Measurements from ENCODE around the gene NMRK1.

DNA sequence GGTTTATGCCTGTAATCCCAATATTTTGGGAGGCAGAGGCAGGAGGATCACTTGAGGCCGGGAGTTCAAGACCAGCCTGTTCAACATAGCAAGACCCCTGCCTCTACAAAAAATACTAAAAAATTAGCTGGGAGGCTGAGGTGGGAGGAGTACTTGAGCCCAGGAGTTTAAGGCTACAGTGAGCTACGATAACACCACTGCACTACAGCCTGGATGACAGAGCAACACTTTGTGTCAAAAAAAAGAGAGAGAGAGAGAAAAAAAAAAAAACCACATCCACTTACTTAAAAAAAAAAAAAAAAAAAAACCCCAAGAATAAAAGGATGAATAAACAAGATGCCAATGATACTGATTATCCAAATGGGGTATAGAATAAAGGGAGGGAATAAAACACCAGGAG, 74.2 kb downstream of the NMRK1 start:
- TF ChIP-seq, protein P1, sequence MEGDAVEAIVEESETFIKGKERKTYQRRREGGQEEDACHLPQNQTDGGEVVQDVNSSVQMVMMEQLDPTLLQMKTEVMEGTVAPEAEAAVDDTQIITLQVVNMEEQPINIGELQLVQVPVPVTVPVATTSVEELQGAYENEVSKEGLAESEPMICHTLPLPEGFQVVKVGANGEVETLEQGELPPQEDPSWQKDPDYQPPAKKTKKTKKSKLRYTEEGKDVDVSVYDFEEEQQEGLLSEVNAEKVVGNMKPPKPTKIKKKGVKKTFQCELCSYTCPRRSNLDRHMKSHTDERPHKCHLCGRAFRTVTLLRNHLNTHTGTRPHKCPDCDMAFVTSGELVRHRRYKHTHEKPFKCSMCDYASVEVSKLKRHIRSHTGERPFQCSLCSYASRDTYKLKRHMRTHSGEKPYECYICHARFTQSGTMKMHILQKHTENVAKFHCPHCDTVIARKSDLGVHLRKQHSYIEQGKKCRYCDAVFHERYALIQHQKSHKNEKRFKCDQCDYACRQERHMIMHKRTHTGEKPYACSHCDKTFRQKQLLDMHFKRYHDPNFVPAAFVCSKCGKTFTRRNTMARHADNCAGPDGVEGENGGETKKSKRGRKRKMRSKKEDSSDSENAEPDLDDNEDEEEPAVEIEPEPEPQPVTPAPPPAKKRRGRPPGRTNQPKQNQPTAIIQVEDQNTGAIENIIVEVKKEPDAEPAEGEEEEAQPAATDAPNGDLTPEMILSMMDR (IDR thresholded peaks at IDR 0.05) = no peak
- TF ChIP-seq EZH2 (IDR thresholded peaks at IDR 0.05) (no peak), EZH2phosphoT487 (IDR thresholded peaks at IDR 0.05) (no peak)
